ENCODE measurements around the gene MAP1B. TPM values are rescaled to one million over a fixed set of nuclear protein-coding genes. Genes with fewer than 3 reads are reported as not detected.

The MAP1B gene
- polyA plus RNA-seq, 3 donors: 0.02 TPM; not detected in 2

DNA sequence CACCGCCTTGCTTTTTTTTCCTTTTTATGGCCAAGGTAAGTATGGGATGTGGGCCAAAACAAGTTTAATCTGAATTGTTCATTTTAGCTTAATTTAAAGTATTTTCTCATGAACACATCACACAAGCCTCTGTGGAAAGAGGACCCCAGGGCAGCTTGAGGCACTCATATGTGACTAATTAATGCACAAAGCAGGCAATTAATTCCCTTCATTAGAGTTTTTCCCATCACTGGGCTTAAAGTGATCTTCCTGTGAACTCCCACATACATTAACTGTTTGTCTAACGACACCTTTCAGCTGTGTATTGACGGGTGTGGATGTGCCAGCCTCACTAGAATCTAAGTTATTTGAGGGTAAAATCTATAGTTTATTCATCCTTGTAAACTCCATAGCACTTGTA, 109.5 kb downstream of the MAP1B start:
- no peak overlapping the region for H3K9ac ChIP-seq (ENCODE audit: insufficient read depth, low read length, poor library complexity, severe bottlenecking)
- WGBS (ENCODE audit: insufficient coverage): no CpG with 5 or more reads among the region's 3 CpGs
- no peaks in the 10 kb centered on the region for H3K4me1 ChIP-seq (ENCODE audit: control insufficient read depth in 1 of 2, insufficient read depth in 2 of 2, low read length in 2 of 2)
- no peak overlapping the region for H2AFZ ChIP-seq (ENCODE audit: insufficient read depth, low read depth, low read length, poor library complexity, severe bottlenecking)
- Mint-ChIP-seq H3K27me3 (ENCODE audit: low read depth in 3 of 3) (peaks cover 0 to 2% (median 0%) of the 10 kb centered on the region in 3 donors), H3K36me3 (peaks cover 47 to 52% of the 10 kb centered on the region in 2 donors), H3K27ac (no peak overlapping the region), H3K4me1 (no peaks in the 10 kb centered on the region), H3K4me3 (no peak overlapping the region), H3K9me3 (no peaks in the 10 kb centered on the region)
- H3K27me3 ChIP-seq (ENCODE audit: control insufficient read depth in 2 of 2, insufficient read depth in 2 of 2, low read length in 2 of 2): no peaks in the 10 kb centered on the region
- H3K36me3 ChIP-seq (replicated peaks in 1 of 2; ENCODE audit: control insufficient read depth in 1 of 2, insufficient read depth in 2 of 2, low read length in 2 of 2): peaks cover 38 to 48% of the 10 kb centered on the region in 2 donors
- no peaks in the 10 kb centered on the region for H3K9me3 ChIP-seq (replicated peaks in 1 of 2; ENCODE audit: control insufficient read depth in 1 of 2, insufficient read depth in 1 of 2, low read length in 2 of 2)
- TF ChIP-seq, protein P1, sequence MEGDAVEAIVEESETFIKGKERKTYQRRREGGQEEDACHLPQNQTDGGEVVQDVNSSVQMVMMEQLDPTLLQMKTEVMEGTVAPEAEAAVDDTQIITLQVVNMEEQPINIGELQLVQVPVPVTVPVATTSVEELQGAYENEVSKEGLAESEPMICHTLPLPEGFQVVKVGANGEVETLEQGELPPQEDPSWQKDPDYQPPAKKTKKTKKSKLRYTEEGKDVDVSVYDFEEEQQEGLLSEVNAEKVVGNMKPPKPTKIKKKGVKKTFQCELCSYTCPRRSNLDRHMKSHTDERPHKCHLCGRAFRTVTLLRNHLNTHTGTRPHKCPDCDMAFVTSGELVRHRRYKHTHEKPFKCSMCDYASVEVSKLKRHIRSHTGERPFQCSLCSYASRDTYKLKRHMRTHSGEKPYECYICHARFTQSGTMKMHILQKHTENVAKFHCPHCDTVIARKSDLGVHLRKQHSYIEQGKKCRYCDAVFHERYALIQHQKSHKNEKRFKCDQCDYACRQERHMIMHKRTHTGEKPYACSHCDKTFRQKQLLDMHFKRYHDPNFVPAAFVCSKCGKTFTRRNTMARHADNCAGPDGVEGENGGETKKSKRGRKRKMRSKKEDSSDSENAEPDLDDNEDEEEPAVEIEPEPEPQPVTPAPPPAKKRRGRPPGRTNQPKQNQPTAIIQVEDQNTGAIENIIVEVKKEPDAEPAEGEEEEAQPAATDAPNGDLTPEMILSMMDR (IDR thresholded peaks at IDR 0.05): no peak
- no peak for DNase-seq
- H3K4me2 ChIP-seq (replicated peaks; ENCODE audit: extremely low read depth, low read length, poor library complexity, severe bottlenecking): no peak overlapping the region
- no peak overlapping the region for H3K4me3 ChIP-seq (replicated peaks in 1 of 3; ENCODE audit: low read depth in 2 of 3, low read length in 3 of 3)
- no peaks in the 10 kb centered on the region for H4K20me1 ChIP-seq (ENCODE audit: insufficient read depth, low read length)
- no peaks in the 10 kb centered on the region for H3K79me2 ChIP-seq (ENCODE audit: insufficient read depth, low read length)
- no peak overlapping the region for H3K27ac ChIP-seq (ENCODE audit: low read depth in 1 of 2, low read length in 2 of 2)
- intact Hi-C loops (cut with micrococcal nuclease): no loop called here

GRCh38 chr5:72221099-72221498, 113.8 kb downstream of the MAP1B start:
- Histone ChIP-seq H3K9ac (ENCODE audit: insufficient read depth, low read length, poor library complexity, severe bottlenecking) (no peak overlapping the region), H4K20me1 (ENCODE audit: insufficient read depth, low read length) (no peaks in the 10 kb centered on the region), H3K4me3 (replicated peaks in 1 of 3; ENCODE audit: low read depth in 2 of 3, low read length in 3 of 3) (no peak overlapping the region), H3K27me3 (ENCODE audit: control insufficient read depth in 2 of 2, insufficient read depth in 2 of 2, low read length in 2 of 2) (no peaks in the 10 kb centered on the region), H3K4me2 (replicated peaks; ENCODE audit: extremely low read depth, low read length, poor library complexity, severe bottlenecking) (no peak overlapping the region), H3K36me3 (replicated peaks in 1 of 2; ENCODE audit: control insufficient read depth in 1 of 2, insufficient read depth in 2 of 2, low read length in 2 of 2) (peaks cover 60 to 91% of the 10 kb centered on the region in 2 donors), H2AFZ (ENCODE audit: insufficient read depth, low read depth, low read length, poor library complexity, severe bottlenecking) (no peak overlapping the region), H3K79me2 (ENCODE audit: insufficient read depth, low read length) (no peaks in the 10 kb centered on the region), H3K4me1 (ENCODE audit: control insufficient read depth in 1 of 2, insufficient read depth in 2 of 2, low read length in 2 of 2) (no peaks in the 10 kb centered on the region), H3K9me3 (replicated peaks in 1 of 2; ENCODE audit: control insufficient read depth in 1 of 2, insufficient read depth in 1 of 2, low read length in 2 of 2) (no peaks in the 10 kb centered on the region), H3K27ac (ENCODE audit: low read depth in 1 of 2, low read length in 2 of 2) (no peak overlapping the region)
- peaks cover 87 to 88% of the 10 kb centered on the region in 2 donors for H3K36me3 Mint-ChIP-seq
- TF ChIP-seq, protein P1 (IDR thresholded peaks at IDR 0.05): no peak
- peaks cover 0 to 2% (median 0%) of the 10 kb centered on the region in 3 donors for H3K27me3 Mint-ChIP-seq (ENCODE audit: low read depth in 3 of 3)
- intact Hi-C loops (cut with micrococcal nuclease): no loop called here
- WGBS (ENCODE audit: insufficient coverage): no CpG with 5 or more reads among the region's 1 CpG
- H3K4me3 Mint-ChIP-seq: no peak overlapping the region
- H3K27ac Mint-ChIP-seq: no peak overlapping the region
- peaks cover 5% of the 10 kb centered on the region for H3K4me1 Mint-ChIP-seq
- no peak for DNase-seq
- H3K9me3 Mint-ChIP-seq: no peaks in the 10 kb centered on the region
